Stimulated activated CD8-positive, alpha-beta memory T cell treated with anti-CD3 and anti-CD28 coated beads, Interleukin-12 subunit alpha, Interleukin-12 subunit beta, amount 100 ng/mL, for 24 hours (primary cell): ENCODE data around the gene FREY1.
A peak's percentile ranks its signal among the peaks of the same experiment; 100 is the strongest.
"Not testable (repeated sequence)": the region's sequence is repeated elsewhere in the genome, so short reads cannot be mapped to it uniquely, and the experiment has no call there.

Experiments
- DNase-seq: peaks from one replicate; pipeline ENCODE4 v3.0.0-alpha.2; 2020; ENCODE audit errors: extremely low read depth

FREY1 gene

DNA sequence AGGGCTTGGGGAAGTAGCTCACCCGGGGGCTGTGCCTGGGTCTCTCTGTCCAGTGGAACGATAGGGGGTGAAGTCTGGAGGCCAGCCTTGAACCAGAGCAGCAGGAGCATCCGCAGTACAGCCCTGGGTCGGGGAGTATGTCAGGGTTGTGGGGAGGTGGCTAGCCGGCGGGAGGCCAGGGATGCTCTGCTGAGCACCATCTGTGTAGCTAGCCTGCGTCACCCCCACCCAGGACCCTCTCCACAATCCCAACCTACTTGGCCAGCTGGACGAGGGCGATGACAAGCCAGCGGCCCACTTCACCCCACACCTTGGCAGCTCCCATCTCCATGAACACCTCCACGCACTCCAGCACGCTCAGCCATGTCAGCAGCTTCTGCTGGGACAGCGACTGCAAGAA is 8.4 kb upstream of the FREY1 start:
- no peak for DNase-seq

DNA sequence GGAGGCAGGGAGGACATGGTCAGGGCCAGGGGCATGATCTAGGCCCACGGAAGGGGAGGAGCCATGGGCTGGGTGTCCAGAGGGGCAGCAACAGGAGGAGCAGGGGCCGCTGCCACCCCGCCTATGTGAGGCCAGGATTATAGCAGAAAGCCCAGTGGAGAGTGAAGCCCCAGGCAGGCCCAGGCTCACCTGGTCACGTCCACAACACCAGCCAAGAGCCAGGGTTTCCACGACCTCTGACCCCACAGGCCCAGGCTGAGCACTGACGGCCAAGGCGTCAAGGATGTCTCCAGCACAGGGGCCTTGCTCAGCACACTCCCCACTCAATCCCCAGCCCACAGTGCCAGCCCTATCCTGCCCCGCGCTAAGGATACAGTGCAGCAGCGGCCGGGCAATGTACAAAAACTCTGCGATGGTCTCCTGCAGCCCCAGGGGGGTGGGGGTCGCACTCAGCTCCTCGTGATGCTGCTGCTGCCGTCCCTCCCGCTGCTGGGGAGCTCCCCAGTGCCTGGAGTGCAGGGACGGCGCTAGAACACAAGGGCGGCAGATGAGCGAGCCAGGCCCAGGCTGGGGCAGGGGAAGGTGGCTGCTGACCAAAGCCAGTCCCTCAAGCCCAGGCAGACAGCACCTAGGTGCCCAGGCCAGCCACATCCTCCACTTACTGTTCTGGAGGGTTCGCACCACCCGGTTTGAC is 7.0 kb upstream of the FREY1 start:
- no peak for DNase-seq

GRCh38 chr11:45913514-45913913 is 6.4 kb upstream of the FREY1 start:
- no peak for DNase-seq

DNA sequence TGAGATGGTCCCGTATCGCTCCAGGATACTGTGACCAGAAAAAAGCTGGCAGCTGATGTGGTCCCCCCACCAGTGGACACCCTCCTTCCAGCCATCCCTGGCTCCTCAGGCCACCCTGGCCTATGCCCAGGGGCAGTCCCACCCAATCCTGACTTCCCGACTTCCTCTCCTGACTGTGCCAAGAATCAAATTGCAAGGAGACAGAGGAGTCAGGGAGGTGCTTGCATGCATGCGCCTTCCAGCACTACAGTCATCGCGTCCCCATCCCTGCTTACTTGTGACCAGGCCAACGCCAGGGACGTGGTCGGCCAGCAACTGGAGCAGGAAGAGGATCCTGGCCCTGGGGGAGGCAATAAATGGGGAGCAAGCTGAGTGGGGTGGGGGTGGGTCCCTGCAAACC is 3.6 kb upstream of the FREY1 start:
- DNase-seq, result no peak

DNA sequence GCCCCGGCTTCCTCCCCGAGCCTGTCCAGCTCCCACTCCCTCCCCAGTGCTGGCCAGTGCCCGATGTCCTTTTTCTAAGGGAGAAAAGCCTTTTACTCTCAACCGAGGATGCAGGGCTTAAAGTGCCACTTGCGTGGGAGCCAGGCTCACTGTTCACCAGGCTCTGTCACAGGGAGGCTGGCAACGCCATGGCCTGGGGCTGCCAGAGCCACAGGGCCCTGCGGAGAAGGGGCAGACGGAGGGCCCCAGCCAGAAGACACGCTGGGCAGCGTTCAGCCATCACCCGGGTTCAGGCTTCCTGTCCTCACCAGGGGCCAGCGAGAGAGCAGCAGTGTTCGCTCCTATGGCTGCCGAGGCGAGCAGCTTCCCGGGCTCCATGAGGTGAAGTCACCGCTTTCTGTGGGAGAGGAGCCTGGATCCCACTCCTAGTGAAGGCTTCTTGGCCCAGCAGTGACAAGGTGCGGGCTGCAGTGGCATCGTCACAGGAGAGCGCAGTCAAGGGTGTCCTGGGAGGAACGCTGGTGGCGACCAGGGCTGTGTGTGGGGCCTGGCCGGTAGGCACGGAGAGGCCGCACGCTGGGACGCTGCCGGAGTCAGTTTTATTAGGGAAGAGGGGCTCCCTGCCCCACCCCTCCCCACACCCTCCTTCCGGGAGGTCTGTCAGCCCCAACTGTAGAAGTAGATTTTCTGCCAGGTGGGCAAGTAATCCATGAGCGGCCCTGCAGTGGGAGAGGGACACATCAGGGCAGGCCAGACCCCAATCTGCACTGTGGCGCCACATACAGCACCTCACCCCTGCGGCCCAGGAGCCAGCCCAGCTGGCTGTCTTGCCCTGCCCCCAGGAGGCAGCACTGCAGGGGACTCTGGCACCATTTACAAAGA is 2.8 kb upstream of the FREY1 start:
- DNase-seq, result no peak

DNA sequence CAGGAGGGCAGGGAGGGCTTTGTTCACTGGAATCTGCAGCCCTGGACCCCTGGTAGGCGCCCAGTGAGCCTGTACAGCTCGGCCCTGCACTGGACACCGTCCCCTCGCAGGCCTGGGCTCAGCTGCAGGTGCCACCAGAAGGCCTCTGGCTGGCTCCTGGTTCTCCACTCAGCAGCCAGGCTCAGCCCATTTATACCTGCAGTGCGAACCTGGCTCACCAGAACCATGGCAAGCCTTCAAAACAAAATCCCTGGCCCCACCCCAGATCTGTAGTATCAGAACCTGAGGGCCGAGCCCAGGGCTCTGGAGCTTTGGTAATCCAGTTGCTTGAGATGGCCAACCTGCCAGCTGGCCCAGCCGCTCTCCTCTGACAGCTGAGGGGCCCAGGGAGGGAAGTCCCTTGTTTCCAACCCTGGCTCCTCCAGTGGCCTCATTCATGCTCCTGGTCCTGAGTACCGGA is 870 bp upstream of the FREY1 start:
- no peak for DNase-seq

GRCh38 chr11:45906096-45906682 is 882 bp downstream of the FREY1 start:
- no peak for DNase-seq

DNA sequence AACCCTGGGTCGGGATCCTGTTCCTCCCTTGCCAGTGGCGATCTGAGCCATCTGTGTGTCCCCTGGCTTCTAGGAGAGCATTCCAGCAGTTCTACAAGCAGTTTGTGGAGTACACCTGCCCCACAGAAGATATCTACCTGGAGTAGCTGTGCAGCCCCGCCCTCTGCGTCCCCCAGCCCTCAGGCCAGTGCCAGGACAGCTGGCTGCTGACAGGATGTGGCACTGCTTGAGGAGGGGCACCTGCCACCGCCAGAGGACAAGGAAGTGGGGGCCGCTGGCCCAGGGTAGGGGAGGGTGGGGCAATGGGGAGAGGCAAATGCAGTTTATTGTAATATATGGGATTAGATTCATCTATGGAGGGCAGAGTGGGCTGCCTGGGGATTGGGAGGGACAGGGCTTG is 1.5 kb downstream of the FREY1 start:
- DNase-seq, result not testable (repeated sequence)

DNA sequence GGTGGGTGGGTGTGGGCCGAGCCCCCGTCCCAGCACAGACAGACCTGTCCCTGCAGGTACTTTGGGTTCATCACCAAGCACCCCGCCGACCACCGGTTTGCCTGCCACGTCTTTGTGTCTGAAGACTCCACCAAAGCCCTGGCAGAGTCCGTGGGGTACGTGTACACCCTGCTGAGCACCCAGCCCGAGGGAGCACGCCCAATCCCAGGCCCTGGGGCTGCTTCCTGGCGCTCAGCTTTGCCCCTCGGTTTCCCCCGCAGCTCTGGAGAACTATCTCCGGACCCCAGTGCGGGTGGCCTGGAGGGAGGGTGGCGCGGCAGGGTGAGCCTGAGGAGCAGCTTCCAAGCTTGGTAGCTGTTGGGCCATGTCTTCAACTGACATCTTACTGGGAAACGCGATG is 2.0 kb downstream of the FREY1 start:
- no peak for DNase-seq

DNA sequence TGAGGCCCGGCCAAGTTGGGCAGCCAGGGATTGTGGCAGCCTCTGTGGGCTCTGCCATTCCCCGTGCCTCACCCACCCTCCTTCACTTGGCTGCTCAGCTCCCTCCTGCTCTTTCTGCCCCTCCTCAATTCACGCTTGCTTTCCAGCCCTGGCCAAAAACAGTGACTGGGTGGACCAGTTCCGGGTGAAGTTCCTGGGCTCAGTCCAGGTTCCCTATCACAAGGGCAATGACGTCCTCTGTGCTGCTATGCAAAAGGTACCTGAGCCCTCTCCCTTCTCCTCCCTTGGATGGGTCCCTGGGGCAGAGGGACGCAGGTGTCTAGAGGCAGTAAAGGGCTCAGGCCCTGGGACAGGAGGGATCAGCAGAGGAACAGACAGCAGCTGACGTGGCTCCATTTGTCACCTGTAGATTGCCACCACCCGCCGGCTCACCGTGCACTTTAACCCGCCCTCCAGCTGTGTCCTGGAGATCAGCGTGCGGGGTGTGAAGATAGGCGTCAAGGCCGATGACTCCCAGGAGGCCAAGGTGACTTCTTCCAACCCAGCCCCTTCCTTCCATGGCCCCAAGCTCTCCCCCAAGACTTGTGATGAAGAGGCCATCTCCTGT is 2.7 kb downstream of the FREY1 start:
- no peak for DNase-seq

DNA sequence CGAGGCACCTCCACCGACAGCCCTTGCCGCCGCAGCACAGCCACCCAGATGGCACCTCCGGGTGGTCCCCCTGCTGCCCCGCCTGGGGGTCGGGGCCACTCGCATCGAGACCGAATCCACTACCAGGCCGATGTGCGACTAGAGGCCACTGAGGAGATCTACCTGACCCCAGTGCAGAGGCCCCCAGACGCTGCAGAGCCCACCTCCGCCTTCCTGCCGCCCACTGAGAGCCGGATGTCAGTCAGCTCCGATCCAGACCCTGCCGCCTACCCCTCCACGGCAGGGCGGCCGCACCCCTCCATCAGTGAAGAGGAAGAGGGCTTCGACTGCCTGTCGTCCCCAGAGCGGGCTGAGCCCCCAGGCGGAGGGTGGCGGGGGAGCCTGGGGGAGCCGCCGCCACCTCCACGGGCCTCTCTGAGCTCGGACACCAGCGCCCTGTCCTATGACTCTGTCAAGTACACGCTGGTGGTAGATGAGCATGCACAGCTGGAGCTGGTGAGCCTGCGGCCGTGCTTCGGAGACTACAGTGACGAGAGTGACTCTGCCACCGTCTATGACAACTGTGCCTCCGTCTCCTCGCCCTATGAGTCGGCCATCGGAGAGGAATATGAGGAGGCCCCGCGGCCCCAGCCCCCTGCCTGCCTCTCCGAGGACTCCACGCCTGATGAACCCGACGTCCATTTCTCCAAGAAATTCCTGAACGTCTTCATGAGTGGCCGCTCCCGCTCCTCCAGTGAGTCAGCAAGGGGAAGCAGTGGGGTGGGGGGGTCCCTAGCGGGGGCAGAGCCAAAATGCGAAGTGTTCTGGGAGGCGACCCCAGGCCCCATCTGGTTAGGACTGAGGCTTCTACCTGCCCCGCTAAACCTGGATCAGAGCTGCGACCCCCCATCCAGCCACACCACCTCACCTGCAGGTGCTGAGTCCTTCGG is 4.4 kb downstream of the FREY1 start:
- DNase-seq, result no peak

GRCh38 chr11:45901626-45902025 is 5.4 kb downstream of the FREY1 start:
- DNase-seq, result no peak

GRCh38 chr11:45900916-45901617 is 6.0 kb downstream of the FREY1 start:
- no peak for DNase-seq

- not testable (repeated sequence) for DNase-seq
Observed at GRCh38 chr11:45900175-45900800, 6.8 kb downstream of the FREY1 start.

GRCh38 chr11:45899448-45900174 is 7.5 kb downstream of the FREY1 start:
- DNase-seq, result peak; percentile 43

DNA sequence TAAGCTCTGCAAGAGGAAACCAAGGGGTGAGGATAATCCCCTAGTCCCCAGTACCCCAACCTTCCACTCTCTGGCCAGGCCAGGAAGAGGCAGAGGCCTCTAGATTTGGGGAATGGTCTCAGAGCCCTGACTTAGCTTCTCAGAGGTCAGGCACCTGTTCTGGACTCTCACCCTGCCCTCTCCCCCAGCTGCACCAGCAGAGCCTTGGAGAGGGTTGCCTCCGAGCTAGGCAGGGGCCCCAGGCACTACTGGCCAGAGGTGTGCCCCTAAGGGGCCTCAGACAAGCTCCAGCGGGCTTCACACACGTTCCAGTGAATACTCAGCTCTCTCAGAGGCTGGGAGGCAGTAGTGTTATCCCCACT is 8.0 kb downstream of the FREY1 start:
- no peak for DNase-seq

DNA sequence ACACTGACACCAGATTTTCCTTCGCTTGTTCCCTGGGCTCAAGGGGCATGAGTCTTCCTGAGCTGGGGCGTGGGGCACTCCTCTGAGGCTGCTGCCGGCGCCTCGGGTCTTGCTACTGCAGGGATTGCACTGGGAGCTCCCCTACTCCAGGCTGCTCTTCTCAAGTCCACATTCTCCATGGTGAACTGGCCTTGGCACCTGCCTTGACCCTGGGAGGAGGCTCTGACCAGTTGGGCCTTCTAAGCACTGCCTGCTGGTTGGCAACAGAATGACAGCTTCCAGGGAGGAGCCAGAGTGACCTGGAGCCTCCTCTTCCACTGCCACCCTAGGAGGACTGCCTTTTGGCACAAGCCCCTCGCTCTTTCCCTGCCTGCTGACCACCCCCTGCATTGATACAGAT is 9.5 kb downstream of the FREY1 start:
- no peak for DNase-seq

DNA sequence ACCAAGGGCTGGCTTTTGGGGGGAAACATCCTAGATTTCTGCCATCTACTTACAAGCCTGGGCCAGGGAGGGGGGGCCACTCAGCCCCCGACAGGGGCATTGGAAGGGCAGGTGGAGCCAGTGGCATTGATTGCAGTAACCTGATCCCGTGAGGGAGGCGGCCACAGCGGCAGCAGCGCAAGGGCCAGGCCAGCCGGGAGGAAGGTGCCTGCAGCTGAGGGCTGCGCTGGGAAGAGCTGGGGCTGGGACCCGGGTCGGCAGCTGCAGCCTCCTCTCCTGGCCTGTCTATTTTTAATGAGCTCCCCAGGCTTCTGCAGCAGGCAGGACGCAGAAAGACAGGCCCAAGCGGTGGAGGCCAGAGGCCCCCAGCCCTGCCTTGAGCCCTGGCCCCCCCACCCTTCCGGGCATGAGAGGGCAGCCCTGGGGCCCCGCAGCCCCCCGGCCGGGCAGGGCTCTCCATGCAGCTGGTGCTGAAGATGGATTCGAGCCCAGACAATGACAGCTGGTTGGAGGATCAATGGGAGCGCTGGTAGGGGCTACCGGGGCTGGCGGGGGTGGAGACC is 10.6 kb downstream of the FREY1 start:
- DNase-seq, result no peak

- no peak for DNase-seq
Observed at GRCh38 chr11:45895553-45896259, 11.4 kb downstream of the FREY1 start.
